ENCODE measurements around the gene ZNF554.
"Not testable (repeated sequence)": the region's sequence is repeated elsewhere in the genome, so short reads cannot be mapped to it uniquely, and the experiment has no call there.

ZNF554 gene

GRCh38 chr19:2867025-2867991 is 47.6 kb downstream of the ZNF554 start, which contains the start of gene ZNF556:
ZNF556 (plus strand) TSS chr19:2867335; CDS start chr19:2867422, 87 bp downstream.
- DNase-seq (ENCODE audit: low spot score), result no peak

GRCh38 chr19:2869618-2870017 is 50.0 kb downstream of the ZNF554 start:
- DNase-seq (ENCODE audit: low spot score), result no peak

GRCh38 chr19:2872175-2872574 is 52.5 kb downstream of the ZNF554 start:
- DNase-seq (ENCODE audit: low spot score), result not testable (repeated sequence)

- DNase-seq (ENCODE audit: low spot score), result no peak
These were observed 58.0 kb downstream of the ZNF554 start for GRCh38 chr19:2877398-2878331.

- no peak for DNase-seq (ENCODE audit: low spot score)
These were observed 64.2 kb downstream of the ZNF554 start for GRCh38 chr19:2883686-2884439.

GRCh38 chr19:2885736-2886135 is 66.1 kb downstream of the ZNF554 start:
- no peak for DNase-seq (ENCODE audit: low spot score)

All from LoVo (cell line).